HepG2 (cell line): ENCODE data around the gene FLT3LG. TPM values are rescaled to one million over a fixed set of nuclear protein-coding genes. Genes with fewer than 3 reads are reported as not detected.

ENCODE experiments used
- CHCHD3 ChIP-seq: sonication (generic); formaldehyde crosslinking; IDR thresholded peaks from 2 replicates; pipeline ENCODE4 v1.8.0; 2022; ENCODE audit warnings: mild to moderate bottlenecking, missing genetic modification reagents, moderate library complexity
- HOXD1 ChIP-seq: sonication (generic); formaldehyde crosslinking; IDR thresholded peaks from 2 replicates; pipeline ENCODE4 v1.5.0; 2020; ENCODE audit warnings: missing genetic modification reagents
- MATR3 ChIP-seq: sonication (generic); formaldehyde crosslinking; IDR thresholded peaks from 2 replicates; pipeline ENCODE4 v1.4.0; 2020; ENCODE audit warnings: missing genetic modification reagents
- MEIS2 ChIP-seq: sonication (generic); formaldehyde crosslinking; IDR thresholded peaks from 2 replicates; pipeline ENCODE4 v1.9.0; 2021; ENCODE audit warnings: mild to moderate bottlenecking, missing genetic modification reagents
- NFKBIZ ChIP-seq: IDR thresholded peaks from 2 replicates; pipeline ENCODE4 v1.6.1; 2018; ENCODE audit warnings: missing genetic modification reagents, missing compliant biosample characterization
- RBFOX2 ChIP-seq: fragments of 200-400 bp; formaldehyde crosslinking; IDR thresholded peaks from 2 replicates; pipeline ENCODE4 v1.6.1; 2017; ENCODE audit warnings: low read depth, mild to moderate bottlenecking, low read length
- SAFB2 ChIP-seq: sonication (generic); formaldehyde crosslinking; IDR thresholded peaks from 2 replicates; pipeline ENCODE4 v1.5.1; 2020; ENCODE audit warnings: missing genetic modification reagents, low read depth, mild to moderate bottlenecking, borderline replicate concordance
- TBL1XR1 ChIP-seq: fragments of 150-350 bp; IDR thresholded peaks from 2 replicates; pipeline ENCODE4 v1.6.1; 2014; ENCODE audit warnings: borderline replicate concordance, low read length; ENCODE audit not compliant: partially characterized antibody
- ZNF17 ChIP-seq: sonication (generic); formaldehyde crosslinking; IDR thresholded peaks from 2 replicates; pipeline ENCODE4 v1.5.0; 2020; ENCODE audit warnings: mild to moderate bottlenecking, missing genetic modification reagents
- ZNF333 ChIP-seq: sonication (generic); formaldehyde crosslinking; IDR thresholded peaks from 2 replicates; pipeline ENCODE4 v1.4.0; 2020; ENCODE audit warnings: mild to moderate bottlenecking, missing genetic modification reagents, borderline replicate concordance
- ZNF496 ChIP-seq: sonication (generic); formaldehyde crosslinking; IDR thresholded peaks from 2 replicates; pipeline ENCODE4 v1.8.1; 2023; ENCODE audit warnings: mild to moderate bottlenecking, moderate library complexity, missing genetic modification reagents; ENCODE audit not compliant: insufficient replicate concordance
- ZNF577 ChIP-seq: sonication (generic); formaldehyde crosslinking; IDR thresholded peaks from 2 replicates; pipeline ENCODE4 v1.4.0; 2020; ENCODE audit warnings: mild to moderate bottlenecking, low read depth, missing genetic modification reagents, borderline replicate concordance
- polyA plus RNA-seq, 8 experiments: library from polyadenylated mRNA; depleted of rRNA in 3 of 8; stranded (reverse) in 7 of 8; unstranded in 1 of 8; fragments of >200 nt; fragmentation: Illumina TruSeq in 4 of 8; extraction: Trizol in 4 of 8; gene quantifications; 2 replicates each; pipeline versions ENCODE4 v1.2.1 to v1.2.3, GENCODE V29; 2011 to 2016; ENCODE audit warnings: low read depth in 4 of 8, missing spikeins in 1 of 8, mixed read lengths in 1 of 8; ENCODE audit not compliant: insufficient read depth in 1 of 8
- total RNA-seq, 5 experiments: library from RNA; depleted of rRNA; stranded (reverse); fragments of >200 nt; fragmentation: Illumina TruSeq; extraction: Trizol; gene quantifications; 2 replicates each; pipeline ENCODE4 v1.2.3, GENCODE V29; 2016; ENCODE audit warnings: low read depth in 1 of 5
- TF ChIP-seq, protein P1 (sequence below): IDR thresholded peaks from 2 replicates; pipeline ENCODE4 v1.6.1; 2016
- TF ChIP-seq, protein P2 (sequence below): sonication (generic); formaldehyde crosslinking; IDR thresholded peaks from 2 replicates; pipeline ENCODE4 v1.4.0; 2020; ENCODE audit warnings: missing genetic modification reagents, borderline replicate concordance
- TF ChIP-seq, protein P3 (sequence below): sonication (generic); formaldehyde crosslinking; IDR thresholded peaks from 2 replicates; pipeline ENCODE4 v1.5.0; 2020; ENCODE audit warnings: missing genetic modification reagents
- TF ChIP-seq, protein P4 (sequence below): sonication (generic); formaldehyde crosslinking; IDR thresholded peaks from 2 replicates; pipeline ENCODE4 v1.8.0; 2023; ENCODE audit warnings: mild to moderate bottlenecking, missing genetic modification reagents
- TF ChIP-seq, protein P5 (sequence below), 2 experiments: sonication (generic) in 1 of 2; formaldehyde crosslinking in 1 of 2; IDR thresholded peaks; 2 replicates each; pipeline versions ENCODE4 v1.4.0 to v1.6.1; 2016 to 2020; ENCODE audit warnings: borderline replicate concordance in 1 of 2, low read depth in 1 of 2, mild to moderate bottlenecking in 1 of 2, missing genetic modification reagents in 1 of 2

FLT3LG gene
- total and polyA plus RNA-seq, 2 of the 13 experiments (the other 11 are each of a cell fraction or from before 2014, with no cell fraction given) = 1.5 to 2.6 TPM

DNA sequence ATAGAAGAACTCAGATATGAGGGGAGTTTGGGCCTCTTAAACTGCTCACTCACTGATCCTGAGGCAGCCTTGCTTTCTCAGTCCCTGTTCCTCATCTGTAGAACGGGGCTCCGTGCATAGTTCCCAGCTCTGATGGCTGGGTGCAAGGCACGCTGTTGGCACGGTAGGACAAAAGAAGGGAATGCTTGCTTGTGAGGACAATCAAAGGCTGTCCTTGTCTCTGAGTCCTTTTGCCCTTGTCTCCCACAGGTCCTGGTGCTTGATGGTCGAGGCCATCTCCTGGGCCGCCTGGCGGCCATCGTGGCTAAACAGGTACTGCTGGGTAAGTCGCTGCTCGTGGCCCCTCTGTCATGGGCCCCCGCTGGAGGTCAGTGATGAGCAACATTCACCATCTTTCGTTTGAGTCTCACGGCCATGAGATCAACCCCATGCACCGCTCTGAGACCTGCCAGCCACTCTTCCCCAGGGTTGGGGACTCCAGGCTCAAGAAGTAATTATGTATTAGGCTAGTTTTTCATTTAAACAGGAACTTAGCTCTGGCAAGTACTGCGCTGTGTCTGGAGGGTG, 15.7 kb downstream of the FLT3LG start (continued):
- TF ChIP-seq ZNF577 (CRISPR knock-in tag) (no peak), NFKBIZ (CRISPR knock-in tag) (no peak), CHCHD3 (CRISPR knock-in tag) (no peak), HOXD1 (CRISPR knock-in tag) (no peak), ZNF17 (CRISPR knock-in tag) (no peak), MATR3 (CRISPR knock-in tag) (no peak), ZNF496 (CRISPR knock-in tag) (no peak), TBL1XR1 (no peak), SAFB2 (no peak), MEIS2 (CRISPR knock-in tag) (no peak; the same call in 1 of the 2 replicates), ZNF333 (CRISPR knock-in tag) (no peak), RBFOX2 (0 out of 2 replicates have a peak, but pooled peaks have one; percentile 16)
- TF ChIP-seq, protein P1, sequence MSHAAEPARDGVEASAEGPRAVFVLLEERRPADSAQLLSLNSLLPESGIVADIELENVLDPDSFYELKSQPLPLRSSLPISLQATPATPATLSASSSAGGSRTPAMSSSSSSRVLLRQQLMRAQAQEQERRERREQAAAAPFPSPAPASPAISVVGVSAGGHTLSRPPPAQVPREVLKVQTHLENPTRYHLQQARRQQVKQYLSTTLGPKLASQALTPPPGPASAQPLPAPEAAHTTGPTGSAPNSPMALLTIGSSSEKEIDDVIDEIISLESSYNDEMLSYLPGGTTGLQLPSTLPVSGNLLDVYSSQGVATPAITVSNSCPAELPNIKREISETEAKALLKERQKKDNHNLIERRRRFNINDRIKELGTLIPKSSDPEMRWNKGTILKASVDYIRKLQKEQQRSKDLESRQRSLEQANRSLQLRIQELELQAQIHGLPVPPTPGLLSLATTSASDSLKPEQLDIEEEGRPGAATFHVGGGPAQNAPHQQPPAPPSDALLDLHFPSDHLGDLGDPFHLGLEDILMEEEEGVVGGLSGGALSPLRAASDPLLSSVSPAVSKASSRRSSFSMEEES (CRISPR knock-in tag) = no peak
- TF ChIP-seq, protein P2, sequence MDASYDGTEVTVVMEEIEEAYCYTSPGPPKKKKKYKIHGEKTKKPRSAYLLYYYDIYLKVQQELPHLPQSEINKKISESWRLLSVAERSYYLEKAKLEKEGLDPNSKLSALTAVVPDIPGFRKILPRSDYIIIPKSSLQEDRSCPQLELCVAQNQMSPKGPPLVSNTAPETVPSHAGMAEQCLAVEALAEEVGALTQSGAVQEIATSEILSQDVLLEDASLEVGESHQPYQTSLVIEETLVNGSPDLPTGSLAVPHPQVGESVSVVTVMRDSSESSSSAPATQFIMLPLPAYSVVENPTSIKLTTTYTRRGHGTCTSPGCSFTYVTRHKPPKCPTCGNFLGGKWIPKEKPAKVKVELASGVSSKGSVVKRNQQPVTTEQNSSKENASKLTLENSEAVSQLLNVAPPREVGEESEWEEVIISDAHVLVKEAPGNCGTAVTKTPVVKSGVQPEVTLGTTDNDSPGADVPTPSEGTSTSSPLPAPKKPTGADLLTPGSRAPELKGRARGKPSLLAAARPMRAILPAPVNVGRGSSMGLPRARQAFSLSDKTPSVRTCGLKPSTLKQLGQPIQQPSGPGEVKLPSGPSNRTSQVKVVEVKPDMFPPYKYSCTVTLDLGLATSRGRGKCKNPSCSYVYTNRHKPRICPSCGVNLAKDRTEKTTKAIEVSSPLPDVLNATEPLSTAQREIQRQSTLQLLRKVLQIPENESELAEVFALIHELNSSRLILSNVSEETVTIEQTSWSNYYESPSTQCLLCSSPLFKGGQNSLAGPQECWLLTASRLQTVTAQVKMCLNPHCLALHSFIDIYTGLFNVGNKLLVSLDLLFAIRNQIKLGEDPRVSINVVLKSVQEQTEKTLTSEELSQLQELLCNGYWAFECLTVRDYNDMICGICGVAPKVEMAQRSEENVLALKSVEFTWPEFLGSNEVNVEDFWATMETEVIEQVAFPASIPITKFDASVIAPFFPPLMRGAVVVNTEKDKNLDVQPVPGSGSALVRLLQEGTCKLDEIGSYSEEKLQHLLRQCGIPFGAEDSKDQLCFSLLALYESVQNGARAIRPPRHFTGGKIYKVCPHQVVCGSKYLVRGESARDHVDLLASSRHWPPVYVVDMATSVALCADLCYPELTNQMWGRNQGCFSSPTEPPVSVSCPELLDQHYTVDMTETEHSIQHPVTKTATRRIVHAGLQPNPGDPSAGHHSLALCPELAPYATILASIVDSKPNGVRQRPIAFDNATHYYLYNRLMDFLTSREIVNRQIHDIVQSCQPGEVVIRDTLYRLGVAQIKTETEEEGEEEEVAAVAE (CRISPR knock-in tag) = no peak
- TF ChIP-seq, protein P3, sequence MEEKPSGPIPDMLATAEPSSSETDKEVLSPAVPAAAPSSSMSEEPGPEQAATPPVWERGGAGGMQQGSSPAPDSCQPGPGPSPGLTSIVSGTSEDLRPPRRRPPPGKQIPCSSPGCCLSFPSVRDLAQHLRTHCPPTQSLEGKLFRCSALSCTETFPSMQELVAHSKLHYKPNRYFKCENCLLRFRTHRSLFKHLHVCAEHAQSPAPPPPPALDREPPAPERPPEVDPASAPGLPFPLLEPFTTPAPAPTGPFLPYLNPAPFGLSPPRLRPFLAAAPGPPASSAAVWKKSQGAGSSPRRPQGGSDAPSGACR (CRISPR knock-in tag) = no peak
- TF ChIP-seq, protein P4, sequence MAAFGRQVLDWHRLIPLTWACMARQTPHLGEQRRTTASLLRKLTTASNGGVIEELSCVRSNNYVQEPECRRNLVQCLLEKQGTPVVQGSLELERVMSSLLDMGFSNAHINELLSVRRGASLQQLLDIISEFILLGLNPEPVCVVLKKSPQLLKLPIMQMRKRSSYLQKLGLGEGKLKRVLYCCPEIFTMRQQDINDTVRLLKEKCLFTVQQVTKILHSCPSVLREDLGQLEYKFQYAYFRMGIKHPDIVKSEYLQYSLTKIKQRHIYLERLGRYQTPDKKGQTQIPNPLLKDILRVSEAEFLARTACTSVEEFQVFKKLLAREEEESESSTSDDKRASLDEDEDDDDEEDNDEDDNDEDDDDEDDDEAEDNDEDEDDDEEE (CRISPR knock-in tag) = no peak; the same call in 1 of the 2 replicates
- TF ChIP-seq, protein P5, sequence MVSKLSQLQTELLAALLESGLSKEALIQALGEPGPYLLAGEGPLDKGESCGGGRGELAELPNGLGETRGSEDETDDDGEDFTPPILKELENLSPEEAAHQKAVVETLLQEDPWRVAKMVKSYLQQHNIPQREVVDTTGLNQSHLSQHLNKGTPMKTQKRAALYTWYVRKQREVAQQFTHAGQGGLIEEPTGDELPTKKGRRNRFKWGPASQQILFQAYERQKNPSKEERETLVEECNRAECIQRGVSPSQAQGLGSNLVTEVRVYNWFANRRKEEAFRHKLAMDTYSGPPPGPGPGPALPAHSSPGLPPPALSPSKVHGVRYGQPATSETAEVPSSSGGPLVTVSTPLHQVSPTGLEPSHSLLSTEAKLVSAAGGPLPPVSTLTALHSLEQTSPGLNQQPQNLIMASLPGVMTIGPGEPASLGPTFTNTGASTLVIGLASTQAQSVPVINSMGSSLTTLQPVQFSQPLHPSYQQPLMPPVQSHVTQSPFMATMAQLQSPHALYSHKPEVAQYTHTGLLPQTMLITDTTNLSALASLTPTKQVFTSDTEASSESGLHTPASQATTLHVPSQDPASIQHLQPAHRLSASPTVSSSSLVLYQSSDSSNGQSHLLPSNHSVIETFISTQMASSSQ (IDR thresholded peaks at IDR 0.05; ENCODE audit: low read depth) = no peak
- TF ChIP-seq, protein P5 (CRISPR knock-in tag; IDR thresholded peaks at IDR 0.05; ENCODE audit: borderline replicate concordance) = no peak; the same call in 1 of the 2 replicates
